ENCODE measurements around the gene RPS18.
A peak's percentile ranks its signal among the peaks of the same experiment; 100 is the strongest.

The RPS18 gene

GRCh38 chr6:33295621-33296369, 23.9 kb downstream of the RPS18 start:
- no peaks in the 10 kb centered on the region for H3K27me3 ChIP-seq (ENCODE audit: control insufficient read depth in 3 of 3, insufficient read depth in 3 of 3, low read depth in 1 of 3, low read length in 3 of 3)
- H3K79me1 ChIP-seq (ENCODE audit: low read depth, low read length), result peaks cover 6% of the 10 kb centered on the region
- H3K23ac ChIP-seq (ENCODE audit: low read depth, low read length, poor library complexity), result no peak overlapping the region
- no peak overlapping the region for H2BK12ac ChIP-seq (ENCODE audit: low read length)
- no peak overlapping the region for H2AK5ac ChIP-seq (ENCODE audit: low read depth, low read length)
- no peak for DNase-seq (ENCODE audit: low spot score)
- H2BK15ac ChIP-seq (ENCODE audit: low read length), result no peak overlapping the region
- H2BK5ac ChIP-seq (ENCODE audit: low read length), result no peak overlapping the region
- H3K4me2 ChIP-seq (ENCODE audit: insufficient read depth, low read length, poor library complexity, severe bottlenecking), result no peak overlapping the region
- H3K9me3 ChIP-seq (replicated peaks in 1 of 2; ENCODE audit: control insufficient read depth in 2 of 2, insufficient read depth in 1 of 2, low read depth in 1 of 2, low read length in 2 of 2), result no peaks in the 10 kb centered on the region
- H3K14ac ChIP-seq (ENCODE audit: low read length), result no peak overlapping the region
- H3K18ac ChIP-seq (ENCODE audit: low read length), result no peak overlapping the region
- H2BK120ac ChIP-seq (ENCODE audit: low read depth, low read length), result no peak overlapping the region
- H4K91ac ChIP-seq (ENCODE audit: low read depth, low read length, poor library complexity), result no peak overlapping the region
- no peak overlapping the region for H3K27ac ChIP-seq (replicated peaks; ENCODE audit: low read length)
- H3K4ac ChIP-seq (ENCODE audit: low read length), result no peak overlapping the region
- H3K4me3 ChIP-seq (ENCODE audit: low read length in 2 of 2), result no peak overlapping the region
- no peak overlapping the region for H4K8ac ChIP-seq (ENCODE audit: low read depth, low read length)
- no CpG with 5 or more reads among the region's 15 CpGs for WGBS, 2 donors (ENCODE audit: extremely low coverage in 2 of 2, insufficient read length in 2 of 2, insufficient replicate concordance in 1 of 2)
- H3K4me1 ChIP-seq (ENCODE audit: control insufficient read depth in 2 of 2, insufficient read depth in 1 of 2, low read depth in 1 of 2, low read length in 2 of 2), result peaks cover 5 to 6% of the 10 kb centered on the region in 2 donors
- H3K36me3 ChIP-seq (replicated peaks in 1 of 2; ENCODE audit: control insufficient read depth in 2 of 2, insufficient read depth in 2 of 2, low read length in 2 of 2), result peaks cover 20 to 60% of the 10 kb centered on the region in 2 donors
- no peak overlapping the region for H3K9ac ChIP-seq (ENCODE audit: low read depth, low read length, poor library complexity)
- no peak overlapping the region for H2AFZ ChIP-seq (ENCODE audit: low read length)

- Histone ChIP-seq H4K8ac (ENCODE audit: low read depth, low read length) (peak overlapping the region; percentile 53), H3K36me3 (replicated peaks in 1 of 2; ENCODE audit: control insufficient read depth in 2 of 2, insufficient read depth in 2 of 2, low read length in 2 of 2) (peaks cover 12 to 58% of the 10 kb centered on the region in 2 donors), H3K9me3 (replicated peaks in 1 of 2; ENCODE audit: control insufficient read depth in 2 of 2, insufficient read depth in 1 of 2, low read depth in 1 of 2, low read length in 2 of 2) (no peaks in the 10 kb centered on the region), H3K4me3 (ENCODE audit: low read length in 2 of 2) (peak overlapping the region; percentile 53 to 78), H4K91ac (ENCODE audit: low read depth, low read length, poor library complexity) (no peak overlapping the region), H3K4ac (ENCODE audit: low read length) (peak overlapping the region; percentile 55), H3K4me2 (ENCODE audit: insufficient read depth, low read length, poor library complexity, severe bottlenecking) (peak overlapping the region; percentile 79), H3K4me1 (ENCODE audit: control insufficient read depth in 2 of 2, insufficient read depth in 1 of 2, low read depth in 1 of 2, low read length in 2 of 2) (peaks cover 5 to 6% of the 10 kb centered on the region in 2 donors), H3K14ac (ENCODE audit: low read length) (no peak overlapping the region), H3K27ac (replicated peaks; ENCODE audit: low read length) (peak overlapping the region; percentile 76), H2BK5ac (ENCODE audit: low read length) (peak overlapping the region; percentile 83), H2AK5ac (ENCODE audit: low read depth, low read length) (peak overlapping the region; percentile 78), H3K9ac (ENCODE audit: low read depth, low read length, poor library complexity) (peak overlapping the region; percentile 34), H3K79me1 (ENCODE audit: low read depth, low read length) (peaks cover 6% of the 10 kb centered on the region), H2AFZ (ENCODE audit: low read length) (peak overlapping the region; percentile 78), H3K27me3 (ENCODE audit: control insufficient read depth in 3 of 3, insufficient read depth in 3 of 3, low read depth in 1 of 3, low read length in 3 of 3) (no peaks in the 10 kb centered on the region), H2BK15ac (ENCODE audit: low read length) (peak overlapping the region; percentile 93), H3K18ac (ENCODE audit: low read length) (peak overlapping the region; percentile 84), H2BK12ac (ENCODE audit: low read length) (peak overlapping the region; percentile 77), H2BK120ac (ENCODE audit: low read depth, low read length) (no peak overlapping the region), H3K23ac (ENCODE audit: low read depth, low read length, poor library complexity) (peak overlapping the region; percentile 5)
- no CpG with 5 or more reads among the region's 12 CpGs for WGBS, 2 donors (ENCODE audit: extremely low coverage in 2 of 2, insufficient read length in 2 of 2, insufficient replicate concordance in 1 of 2)
- DNase-seq (ENCODE audit: low spot score), result no peak
Observed at GRCh38 chr6:33296797-33297405, 25.0 kb downstream of the RPS18 start.

GRCh38 chr6:33297406-33297955, 25.6 kb downstream of the RPS18 start:
- H3K18ac ChIP-seq (ENCODE audit: low read length), result peak overlapping the region; percentile 84
- peak overlapping the region; percentile 5 for H3K23ac ChIP-seq (ENCODE audit: low read depth, low read length, poor library complexity)
- WGBS, 2 donors (ENCODE audit: extremely low coverage in 2 of 2, insufficient read length in 2 of 2, insufficient replicate concordance in 1 of 2), result no CpG with 5 or more reads among the region's 16 CpGs
- no peak overlapping the region for H3K14ac ChIP-seq (ENCODE audit: low read length)
- H2BK12ac ChIP-seq (ENCODE audit: low read length), result peak overlapping the region; percentile 77
- H3K79me1 ChIP-seq (ENCODE audit: low read depth, low read length), result peaks cover 6% of the 10 kb centered on the region
- peak overlapping the region; percentile 55 for H3K4ac ChIP-seq (ENCODE audit: low read length)
- peak overlapping the region; percentile 83 for H2BK5ac ChIP-seq (ENCODE audit: low read length)
- H4K91ac ChIP-seq (ENCODE audit: low read depth, low read length, poor library complexity), result no peak overlapping the region
- no peak overlapping the region for H2BK120ac ChIP-seq (ENCODE audit: low read depth, low read length)
- H2AFZ ChIP-seq (ENCODE audit: low read length), result peak overlapping the region; percentile 78
- H3K9ac ChIP-seq (ENCODE audit: low read depth, low read length, poor library complexity), result no peak overlapping the region
- H3K36me3 ChIP-seq (replicated peaks in 1 of 2; ENCODE audit: control insufficient read depth in 2 of 2, insufficient read depth in 2 of 2, low read length in 2 of 2), result peaks cover 8 to 52% of the 10 kb centered on the region in 2 donors
- H4K8ac ChIP-seq (ENCODE audit: low read depth, low read length), result peak overlapping the region; percentile 53
- peaks cover 5 to 6% of the 10 kb centered on the region in 2 donors for H3K4me1 ChIP-seq (ENCODE audit: control insufficient read depth in 2 of 2, insufficient read depth in 1 of 2, low read depth in 1 of 2, low read length in 2 of 2)
- no peaks in the 10 kb centered on the region for H3K9me3 ChIP-seq (replicated peaks in 1 of 2; ENCODE audit: control insufficient read depth in 2 of 2, insufficient read depth in 1 of 2, low read depth in 1 of 2, low read length in 2 of 2)
- H2BK15ac ChIP-seq (ENCODE audit: low read length), result peak overlapping the region; percentile 93
- H3K4me2 ChIP-seq (ENCODE audit: insufficient read depth, low read length, poor library complexity, severe bottlenecking), result peak overlapping the region; percentile 79
- DNase-seq (ENCODE audit: low spot score), result no peak
- peak overlapping the region; percentile 76 for H3K27ac ChIP-seq (replicated peaks; ENCODE audit: low read length)
- H2AK5ac ChIP-seq (ENCODE audit: low read depth, low read length), result peak overlapping the region; percentile 78
- H3K4me3 ChIP-seq (ENCODE audit: low read length in 2 of 2), result peak overlapping the region; percentile 53 to 78
- H3K27me3 ChIP-seq (ENCODE audit: control insufficient read depth in 3 of 3, insufficient read depth in 3 of 3, low read depth in 1 of 3, low read length in 3 of 3), result no peaks in the 10 kb centered on the region
